Astrocyte of the spinal cord (primary cell): ENCODE measurements around the gene NTN1.

Source experiments
- DNase-seq: peaks from one replicate; pipeline ENCODE4 v3.0.0; 2011; ENCODE audit warnings: low read depth, low spot score
- H3K4me3 ChIP-seq: 2 replicates; pipeline ENCODE4 v1.5.1; 2011; ENCODE audit warnings: low read depth, mild to moderate bottlenecking, low read length, moderate library complexity
- in situ Hi-C: cut with HindIII; loops from 2 replicates; pipeline ENCODE4 v1.10.0; 2017; ENCODE audit warnings: low sequenced_read_pairs
- TF ChIP-seq, protein P1 (sequence below): IDR thresholded peaks from 2 replicates; pipeline ENCODE4 v1.5.1; 2012; ENCODE audit warnings: low read depth, mild to moderate bottlenecking, low read length, inconsistent platforms

NTN1 gene

DNA sequence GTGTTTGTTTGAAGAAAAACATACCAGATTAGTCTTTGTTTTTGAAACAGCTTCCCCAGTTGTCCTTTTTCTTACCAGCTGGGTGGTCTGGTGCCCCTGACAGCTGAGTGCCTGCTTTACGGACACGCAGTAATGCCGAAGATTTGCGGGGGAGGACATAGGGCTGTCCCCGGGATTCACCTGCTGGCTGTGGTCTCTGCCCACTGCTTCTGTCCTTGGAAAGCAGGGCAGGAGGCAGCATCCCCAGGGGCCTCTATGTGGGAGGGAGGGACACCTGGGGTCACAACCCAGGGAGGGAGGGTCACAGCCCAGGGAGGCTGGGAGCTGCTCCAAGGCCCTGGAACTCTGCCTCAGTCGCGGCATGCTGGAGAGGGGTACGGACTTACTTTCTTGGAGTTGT lies 221.7 kb downstream of the NTN1 start:
- DNase-seq: no peak
- H3K4me3 ChIP-seq: no peak overlapping the region
- in situ Hi-C loops: no loop called here
- TF ChIP-seq, protein P1, sequence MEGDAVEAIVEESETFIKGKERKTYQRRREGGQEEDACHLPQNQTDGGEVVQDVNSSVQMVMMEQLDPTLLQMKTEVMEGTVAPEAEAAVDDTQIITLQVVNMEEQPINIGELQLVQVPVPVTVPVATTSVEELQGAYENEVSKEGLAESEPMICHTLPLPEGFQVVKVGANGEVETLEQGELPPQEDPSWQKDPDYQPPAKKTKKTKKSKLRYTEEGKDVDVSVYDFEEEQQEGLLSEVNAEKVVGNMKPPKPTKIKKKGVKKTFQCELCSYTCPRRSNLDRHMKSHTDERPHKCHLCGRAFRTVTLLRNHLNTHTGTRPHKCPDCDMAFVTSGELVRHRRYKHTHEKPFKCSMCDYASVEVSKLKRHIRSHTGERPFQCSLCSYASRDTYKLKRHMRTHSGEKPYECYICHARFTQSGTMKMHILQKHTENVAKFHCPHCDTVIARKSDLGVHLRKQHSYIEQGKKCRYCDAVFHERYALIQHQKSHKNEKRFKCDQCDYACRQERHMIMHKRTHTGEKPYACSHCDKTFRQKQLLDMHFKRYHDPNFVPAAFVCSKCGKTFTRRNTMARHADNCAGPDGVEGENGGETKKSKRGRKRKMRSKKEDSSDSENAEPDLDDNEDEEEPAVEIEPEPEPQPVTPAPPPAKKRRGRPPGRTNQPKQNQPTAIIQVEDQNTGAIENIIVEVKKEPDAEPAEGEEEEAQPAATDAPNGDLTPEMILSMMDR: no peak

DNA sequence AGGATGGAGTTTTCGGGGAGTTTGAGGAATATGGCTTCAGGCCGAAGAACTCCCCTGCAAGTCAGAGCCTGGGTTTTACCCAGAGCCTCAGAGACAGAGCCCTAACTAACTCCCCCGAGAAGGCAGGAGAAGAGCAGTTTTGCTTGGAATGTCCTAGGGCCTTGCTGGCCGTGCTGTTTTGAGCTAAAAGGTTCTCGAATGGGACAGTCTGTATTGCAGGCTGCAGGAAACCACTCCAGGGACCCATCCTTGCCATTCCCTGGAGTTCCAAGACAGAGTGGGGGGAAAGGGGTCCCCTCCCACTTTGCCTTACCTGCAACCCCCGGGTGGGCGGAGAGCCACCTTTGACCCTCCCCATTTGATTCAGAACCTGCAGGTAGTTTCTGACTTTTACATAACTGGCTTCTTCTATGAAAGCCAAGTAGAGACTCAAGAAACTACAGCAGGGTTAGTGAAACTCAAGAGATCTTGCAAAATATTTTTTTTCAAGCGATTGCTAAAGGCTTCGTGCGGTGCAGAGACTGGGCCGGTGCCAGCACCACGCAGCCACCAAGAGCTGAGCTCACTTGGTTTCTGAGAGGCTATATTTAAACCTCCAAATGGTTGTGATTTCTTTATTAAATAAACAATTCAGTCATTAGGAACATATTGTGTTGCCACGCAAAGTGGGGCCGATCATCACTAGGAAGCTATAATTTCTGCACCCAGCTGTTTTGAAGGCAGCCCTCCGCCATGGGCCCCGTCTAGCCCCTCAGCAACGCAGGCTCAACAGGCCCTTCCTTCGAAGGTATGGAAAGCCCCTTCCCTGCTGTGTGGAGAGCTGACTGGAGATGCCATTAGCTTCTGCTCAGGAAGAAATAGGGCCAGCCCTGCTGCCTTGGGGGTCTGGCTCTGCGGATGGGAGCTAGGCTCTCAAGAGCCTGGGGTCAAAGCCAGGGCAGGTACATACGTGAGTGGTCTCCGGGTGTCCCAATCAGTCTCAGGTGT lies 223.0 kb downstream of the NTN1 start:
- in situ Hi-C loops: no loop called here
- peak; percentile 72 for DNase-seq
- TF ChIP-seq, protein P1: no peak
- no peak overlapping the region for H3K4me3 ChIP-seq

DNA sequence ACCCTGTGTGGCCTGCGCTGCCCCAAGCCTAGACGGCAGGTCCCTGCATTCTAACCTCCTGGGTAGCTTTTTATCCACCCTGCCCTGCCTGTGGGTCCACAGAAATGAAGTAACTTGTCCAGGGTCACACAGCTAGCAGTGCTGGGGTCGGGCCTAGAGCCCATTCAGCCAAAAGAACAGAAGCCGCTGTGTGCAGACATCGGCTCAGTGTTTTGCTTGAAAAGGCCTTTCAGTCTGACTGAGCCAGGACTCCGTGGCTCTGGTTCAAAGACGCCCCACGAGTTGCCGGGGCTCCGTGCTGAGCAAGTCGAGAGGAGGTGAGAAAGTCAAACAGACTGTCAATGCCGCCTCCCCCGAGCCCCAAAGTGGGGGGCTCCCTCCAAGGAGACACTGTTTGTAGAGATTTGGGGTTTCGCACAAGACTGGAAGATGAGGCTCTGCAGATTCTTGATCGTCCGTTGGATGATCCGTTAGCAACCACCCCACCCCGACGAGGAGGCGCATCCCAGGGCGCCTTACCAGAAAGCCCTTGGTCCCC lies 226.2 kb downstream of the NTN1 start:
- no peak for DNase-seq
- in situ Hi-C loops: no loop called here
- TF ChIP-seq, protein P1: no peak
- H3K4me3 ChIP-seq: no peak overlapping the region

DNA sequence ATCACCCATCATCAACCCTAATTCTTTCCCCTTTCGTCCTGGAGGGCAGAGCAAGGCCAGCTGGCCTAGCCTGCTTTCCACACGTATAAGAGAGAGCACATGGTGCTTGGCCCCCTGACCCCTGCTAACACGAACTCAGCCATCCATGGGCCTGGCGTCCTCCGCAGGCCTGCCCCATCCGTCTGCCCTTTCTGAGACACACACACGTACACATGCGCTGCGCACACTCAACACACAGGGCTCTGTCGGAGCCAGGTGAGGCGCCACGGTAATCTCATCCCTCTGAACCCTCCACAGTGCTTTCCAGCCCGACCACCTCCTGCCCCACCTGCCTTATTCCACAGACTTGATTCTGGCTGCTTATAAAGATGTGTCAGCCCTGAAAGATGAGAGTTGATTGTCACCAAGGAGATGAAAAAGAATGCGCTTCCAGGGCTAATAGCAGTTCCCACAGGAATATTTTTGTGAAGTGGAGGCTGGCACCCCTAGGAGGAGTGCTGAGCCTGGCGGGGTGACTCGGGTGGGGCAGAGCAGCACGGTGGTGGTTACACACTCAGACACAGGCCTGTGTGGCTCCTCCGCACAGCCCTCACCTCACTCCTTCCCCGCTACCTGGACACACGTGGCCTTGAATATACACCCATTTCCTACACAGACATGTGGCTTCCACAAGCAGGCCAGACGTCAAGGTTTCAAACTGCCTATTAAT lies 228.1 kb downstream of the NTN1 start:
- DNase-seq: no peak
- no peak overlapping the region for H3K4me3 ChIP-seq
- TF ChIP-seq, protein P1: no peak
- in situ Hi-C loops: no loop called here

- TF ChIP-seq, protein P1: no peak
These were observed 230.0 kb downstream of the NTN1 start for GRCh38 chr17:9251273-9251672.

GRCh38 chr17:9253308-9253707 lies 232.0 kb downstream of the NTN1 start:
- H3K4me3 ChIP-seq: no peak overlapping the region
- no peak for DNase-seq
- in situ Hi-C loops: no loop called here
- TF ChIP-seq, protein P1: no peak

More at GRCh38 chr17:9251273-9251672, 230.0 kb downstream of the NTN1 start:
- DNase-seq: no peak
- H3K4me3 ChIP-seq: no peak overlapping the region
- in situ Hi-C loops: no loop called here
